GM12891 (cell line): Measurements from ENCODE around the gene CCDC50.

ENCODE experiments used
- DNase-seq: peaks from one replicate; pipeline ENCODE4 v3.0.0; 2011; ENCODE audit warnings: low spot score; ENCODE audit not compliant: insufficient read length
- FAIRE-seq: peaks from 2 replicates; lab custom pipeline; 2011; peaks lifted over from hg19 to GRCh38; lab: Jason Lieb, UNC
- PAX5 ChIP-seq: IDR thresholded peaks from 2 replicates; pipeline ENCODE4 v1.6.1; 2011; ENCODE audit warnings: low read length, moderate library complexity, mild to moderate bottlenecking; ENCODE audit not compliant: insufficient read depth, severe bottlenecking
- POLR2A ChIP-seq: IDR thresholded peaks from 2 replicates; pipeline ENCODE4 v1.6.1; 2011; ENCODE audit warnings: low read depth, low read length, control low read depth
- POLR2AphosphoS5 ChIP-seq: IDR thresholded peaks from 2 replicates; pipeline ENCODE4 v1.6.1; 2011; ENCODE audit warnings: low read depth, low read length, control low read depth
- POU2F2 ChIP-seq: IDR thresholded peaks from 2 replicates; pipeline ENCODE4 v1.6.1; 2011; ENCODE audit warnings: low read depth, mild to moderate bottlenecking, control low read depth, low read length, moderate library complexity
- SPI1 ChIP-seq: IDR thresholded peaks from 2 replicates; pipeline ENCODE4 v1.6.1; 2011; ENCODE audit warnings: low read depth, low read length, control low read depth
- TAF1 ChIP-seq: IDR thresholded peaks from 2 replicates; pipeline ENCODE4 v1.6.1; 2011; ENCODE audit warnings: low read depth, low read length, control low read depth

The CCDC50 gene

GRCh38 chr3:191314109-191314728 lies 15.0 kb upstream of the CCDC50 start:
- TF ChIP-seq PAX5 (no peak), POLR2A (no peak), POLR2AphosphoS5 (no peak), POU2F2 (no peak), TAF1 (no peak), SPI1 (no peak)
- DNase-seq (no peak), FAIRE-seq (no peak)

GRCh38 chr3:191316876-191317603 lies 12.2 kb upstream of the CCDC50 start:
- no peak for FAIRE-seq
- TF ChIP-seq POU2F2 (no peak), TAF1 (no peak), PAX5 (no peak), SPI1 (no peak), POLR2AphosphoS5 (no peak), POLR2A (no peak)
- no peak for DNase-seq

- FAIRE-seq = no peak
These were observed 8.9 kb upstream of the CCDC50 start for GRCh38 chr3:191320316-191320715.

GRCh38 chr3:191321019-191321767 lies 8.0 kb upstream of the CCDC50 start:
- FAIRE-seq = no peak

More at GRCh38 chr3:191320316-191320715, 8.9 kb upstream of the CCDC50 start:
- TF ChIP-seq POLR2A = no peak
- no peak for TF ChIP-seq PAX5
- no peak for TF ChIP-seq POU2F2
- no peak for TF ChIP-seq SPI1
- no peak for DNase-seq

GRCh38 chr3:191324936-191325335 lies 4.3 kb upstream of the CCDC50 start:
- TF ChIP-seq TAF1 = no peak
- TF ChIP-seq POU2F2 = no peak
- TF ChIP-seq POLR2A = no peak
- TF ChIP-seq POLR2AphosphoS5 = no peak
- TF ChIP-seq SPI1 = no peak
- no peak for TF ChIP-seq PAX5
- FAIRE-seq = no peak
- DNase-seq = no peak

More at GRCh38 chr3:191321019-191321767, 8.0 kb upstream of the CCDC50 start:
- DNase-seq = no peak
- no peak for TF ChIP-seq SPI1
- TF ChIP-seq PAX5 = no peak
- TF ChIP-seq POU2F2 = no peak
- TF ChIP-seq TAF1 = no peak
- no peak for TF ChIP-seq POLR2AphosphoS5

- no peak for DNase-seq
- TF ChIP-seq POU2F2 = no peak
- no peak for TF ChIP-seq PAX5
- FAIRE-seq = no peak
These were observed 1.7 kb upstream of the CCDC50 start for GRCh38 chr3:191327526-191327925.

- DNase-seq = no peak
- FAIRE-seq = no peak
- TF ChIP-seq SPI1 = no peak
- TF ChIP-seq PAX5 = no peak
- no peak for TF ChIP-seq POLR2AphosphoS5
- TF ChIP-seq TAF1 = no peak
- TF ChIP-seq POU2F2 = no peak
- TF ChIP-seq POLR2A = no peak
These were observed 722 bp upstream of the CCDC50 start for GRCh38 chr3:191328383-191328961.

GRCh38 chr3:191329654-191330529 lies 698 bp downstream of the CCDC50 start, which contains the start of gene UTS2B:
UTS2B (minus strand) TSS chr3:191330526; CDS start chr3:191282189, 48,337 bp downstream.
- TF ChIP-seq SPI1 (no peak), POU2F2 (no peak), PAX5 (no peak), POLR2AphosphoS5 (no peak), POLR2A (no peak), TAF1 (no peak)
- DNase-seq (peak; percentile 23), FAIRE-seq (peak; percentile 69)

GRCh38 chr3:191330530-191331048 lies 1.4 kb downstream of the CCDC50 start:
- TF ChIP-seq TAF1 (no peak), POLR2AphosphoS5 (no peak), PAX5 (no peak), SPI1 (no peak), POU2F2 (no peak), POLR2A (no peak)
- FAIRE-seq = peak; percentile 50
- no peak for DNase-seq
